CD14-positive monocyte (primary cell): ENCODE data around the gene CUEDC1. TPM values are rescaled to one million over a fixed set of nuclear protein-coding genes. Genes with fewer than 3 reads are reported as not detected.
A peak's percentile ranks its signal among the peaks of the same experiment; 100 is the strongest.

ENCODE experiments used
- DNase-seq, 3 donors: peaks; one replicate each; pipeline ENCODE4 v3.0.0-alpha.2; 2011 to 2022
- H2AFZ ChIP-seq: 2 replicates; pipeline ENCODE4 v1.6.0; 2012; ENCODE audit warnings: mild to moderate bottlenecking, low read depth, low read length, inconsistent platforms; ENCODE audit not compliant: insufficient read depth, poor library complexity, severe bottlenecking
- H3K27ac ChIP-seq, 2 donors: 1 replicate in 1 of 2; 2 replicates in 1 of 2; pipeline ENCODE4 v1.5.1; 2012 to 2013; ENCODE audit warnings: low read length in 2 of 2, control low read depth in 1 of 2, inconsistent platforms in 1 of 2, low read depth in 1 of 2, mild to moderate bottlenecking in 1 of 2
- H3K27me3 ChIP-seq, 2 donors: one replicate each; pipeline versions ENCODE4 v1.6.0 to v1.6.1; 2011 to 2013; ENCODE audit warnings: low read length in 2 of 2; ENCODE audit not compliant: control insufficient read depth in 2 of 2, insufficient read depth in 2 of 2
- H3K36me3 ChIP-seq, 2 donors: replicated peaks in 1 of 2; 1 replicate in 1 of 2; 2 replicates in 1 of 2; pipeline versions ENCODE4 v1.5.1 to v1.6.1; 2012 to 2013; ENCODE audit warnings: low read length in 2 of 2, control low read depth in 1 of 2, inconsistent platforms in 1 of 2, mild to moderate bottlenecking in 1 of 2; ENCODE audit not compliant: insufficient read depth in 2 of 2, control insufficient read depth in 1 of 2
- H3K4me1 ChIP-seq, 2 donors: 1 replicate in 1 of 2; 2 replicates in 1 of 2; pipeline versions ENCODE4 v1.5.1 to v1.6.1; 2012 to 2013; ENCODE audit warnings: low read length in 2 of 2, control low read depth in 1 of 2, inconsistent platforms in 1 of 2, mild to moderate bottlenecking in 1 of 2, moderate library complexity in 1 of 2; ENCODE audit not compliant: insufficient read depth in 2 of 2, control insufficient read depth in 1 of 2
- H3K4me2 ChIP-seq: replicated peaks from 2 replicates; pipeline ENCODE3; 2012; ENCODE audit warnings: low read length, moderate library complexity, mild to moderate bottlenecking; ENCODE audit not compliant: poor library complexity, severe bottlenecking; ENCODE audit errors: extremely low read depth
- H3K4me3 ChIP-seq, 3 experiments: fragments of 200-600 bp in 1 of 3; sonication (generic) in 1 of 3; replicated peaks in 1 of 3; 1 replicate in 2 of 3; 2 replicates in 1 of 3; pipeline ENCODE4 v1.5.1; 2011 to 2013; ENCODE audit warnings: low read length in 3 of 3, mild to moderate bottlenecking in 3 of 3, control low read depth in 2 of 3, low read depth in 2 of 3, inconsistent platforms in 1 of 3, moderate library complexity in 1 of 3
- H3K79me2 ChIP-seq: 2 replicates; pipeline ENCODE4 v1.6.0; 2012; ENCODE audit warnings: mild to moderate bottlenecking, control low read depth, inconsistent platforms, low read length, moderate library complexity; ENCODE audit not compliant: insufficient read depth
- H3K9ac ChIP-seq: 2 replicates; pipeline ENCODE4 v1.6.0; 2017; ENCODE audit warnings: low read length, mild to moderate bottlenecking; ENCODE audit not compliant: insufficient read depth, poor library complexity, severe bottlenecking
- H3K9me3 ChIP-seq, 2 donors: replicated peaks in 1 of 2; 1 replicate in 1 of 2; 2 replicates in 1 of 2; pipeline versions ENCODE4 v1.5.1 to v1.6.1; 2012 to 2013; ENCODE audit warnings: low read length in 2 of 2, control low read depth in 1 of 2; ENCODE audit not compliant: control insufficient read depth in 1 of 2, insufficient read depth in 1 of 2
- H4K20me1 ChIP-seq: 2 replicates; pipeline ENCODE4 v1.6.0; 2012; ENCODE audit warnings: mild to moderate bottlenecking, low read length, control low read depth, moderate library complexity; ENCODE audit not compliant: insufficient read depth
- H3K27ac Mint-ChIP-seq, 7 donors: one replicate each; pipeline ENCODE4 v1.8.0; 2020; ENCODE audit warnings: mild to moderate bottlenecking in 7 of 7, mixed read lengths in 7 of 7, moderate library complexity in 6 of 7, inconsistent platforms in 2 of 7
- H3K27me3 Mint-ChIP-seq, 3 donors: one replicate each; pipeline ENCODE4 v1.8.0; 2021 to 2022; ENCODE audit warnings: low read depth in 3 of 3, mild to moderate bottlenecking in 3 of 3, mixed read lengths in 3 of 3, moderate library complexity in 3 of 3, inconsistent platforms in 1 of 3
- H3K36me3 Mint-ChIP-seq, 2 donors: one replicate each; pipeline ENCODE4 v1.8.0; 2020; ENCODE audit warnings: mixed read lengths in 2 of 2, inconsistent platforms in 1 of 2, mild to moderate bottlenecking in 1 of 2
- H3K4me1 Mint-ChIP-seq: one replicate; pipeline ENCODE4 v1.8.0; 2020; ENCODE audit warnings: mild to moderate bottlenecking, mixed read lengths
- H3K4me3 Mint-ChIP-seq, 2 donors: one replicate each; pipeline ENCODE4 v1.8.0; 2020; ENCODE audit warnings: mild to moderate bottlenecking in 2 of 2, mixed read lengths in 2 of 2, moderate library complexity in 1 of 2
- H3K9me3 Mint-ChIP-seq, 7 donors: one replicate each; pipeline ENCODE4 v1.8.0; 2020 to 2022; ENCODE audit warnings: mixed read lengths in 7 of 7, mild to moderate bottlenecking in 6 of 7, moderate library complexity in 6 of 7, inconsistent platforms in 2 of 7
- WGBS: methylation state at CpG from one replicate; pipeline ENCODE4 v1.1.5; 2013; ENCODE audit warnings: missing lambda C conversion rate; ENCODE audit not compliant: insufficient coverage; 5-methylcytosine and 5-hydroxymethylcytosine counted together
- intact Hi-C, 2 donors: fragments of 100-400 bp; cut with micrococcal nuclease; formaldehyde crosslinking; loops; one replicate each; pipeline versions ENCODE4 v1.15.0 to v1.15.1; 2023
- polyA plus RNA-seq, 3 donors: library from polyadenylated mRNA; depleted of rRNA in 1 of 3; unstranded in 2 of 3; stranded (reverse) in 1 of 3; fragments of 300-500 nt in 2 of 3; fragments of >200 nt in 1 of 3; fragmentation: Illumina TruSeq in 2 of 3; gene quantifications; 1 replicate in 2 of 3; 2 replicates in 1 of 3; pipeline ENCODE4 v1.2.3, GENCODE V29; 2012 to 2021
- TF ChIP-seq, protein P1 (sequence below): fragments of 200-600 bp; IDR thresholded peaks from one replicate; pipeline ENCODE4 v1.8.0; 2022; ENCODE audit warnings: antibody characterized with exemption, mild to moderate bottlenecking

The CUEDC1 gene
- polyA plus RNA-seq, 3 donors: 4.2 to 31.0 (median 4.3) TPM

DNA sequence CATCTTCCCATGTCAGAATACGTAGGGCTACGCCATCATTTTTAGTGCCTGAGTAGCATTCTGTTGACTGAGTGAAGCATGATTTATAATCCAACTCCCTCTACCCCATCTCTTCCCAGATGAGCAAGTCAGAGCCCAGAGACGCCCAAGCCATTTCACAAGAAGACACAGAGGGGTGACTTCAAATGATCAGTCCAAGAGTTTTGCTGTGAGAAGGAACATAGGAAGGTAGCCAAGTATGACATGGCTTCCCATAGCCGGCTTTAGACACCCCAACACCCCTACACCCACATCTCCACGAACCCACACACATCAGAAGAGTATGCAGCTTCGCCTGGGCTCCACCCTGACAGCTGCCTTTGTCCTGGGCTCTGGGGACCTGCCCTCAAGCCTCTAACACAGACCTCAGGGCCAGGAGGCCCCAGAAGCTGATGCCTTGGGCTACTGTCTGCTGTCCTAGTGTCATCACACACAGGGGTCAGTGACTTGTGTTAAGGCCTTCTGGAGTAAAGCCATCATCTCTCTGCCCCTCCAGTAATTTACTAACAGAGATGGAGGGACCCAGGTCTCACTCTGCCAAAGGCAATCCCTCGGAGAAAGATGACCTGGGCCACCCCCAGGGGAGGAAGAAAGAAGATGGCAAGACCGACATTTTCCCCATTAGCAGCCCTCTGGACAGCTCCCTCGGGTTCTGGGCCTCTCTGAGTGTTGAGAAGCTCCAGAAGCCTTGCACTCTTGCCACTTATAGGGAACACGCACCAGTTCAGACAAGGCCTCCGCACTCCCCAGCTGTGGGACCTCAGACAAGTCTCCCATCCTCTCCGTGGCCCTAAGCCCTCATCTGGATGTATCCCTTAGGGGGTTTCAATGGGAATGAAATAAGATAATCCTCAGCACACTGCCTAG is 66.6 kb downstream of the CUEDC1 start:
- 97% methylated on average over 6 of the region's 12 CpGs for WGBS
- Mint-ChIP-seq H3K36me3 (peaks cover 16 to 18% of the 10 kb centered on the region in 2 donors), H3K27me3 (peaks cover 1 to 2% (median 2%) of the 10 kb centered on the region in 3 donors), H3K4me1 (peaks cover 42% of the 10 kb centered on the region), H3K9me3 (peaks cover 0 to 2% (median 0%) of the 10 kb centered on the region in 7 donors), H3K4me3 (no peak overlapping the region), H3K27ac (no peak overlapping the region)
- Histone ChIP-seq H3K36me3 (peaks cover 0 to 8% of the 10 kb centered on the region in 2 donors), H3K4me2 (no peak overlapping the region), H3K9ac (no peak overlapping the region), H3K79me2 (peaks cover 3% of the 10 kb centered on the region), H4K20me1 (peaks cover 12% of the 10 kb centered on the region), H2AFZ (no peak overlapping the region), H3K27ac (no peak overlapping the region), H3K4me1 (peaks cover 42 to 47% of the 10 kb centered on the region in 2 donors), H3K4me3 (no peak overlapping the region), H3K27me3 (no peaks in the 10 kb centered on the region), H3K9me3 (no peaks in the 10 kb centered on the region)
- TF ChIP-seq, protein P1, sequence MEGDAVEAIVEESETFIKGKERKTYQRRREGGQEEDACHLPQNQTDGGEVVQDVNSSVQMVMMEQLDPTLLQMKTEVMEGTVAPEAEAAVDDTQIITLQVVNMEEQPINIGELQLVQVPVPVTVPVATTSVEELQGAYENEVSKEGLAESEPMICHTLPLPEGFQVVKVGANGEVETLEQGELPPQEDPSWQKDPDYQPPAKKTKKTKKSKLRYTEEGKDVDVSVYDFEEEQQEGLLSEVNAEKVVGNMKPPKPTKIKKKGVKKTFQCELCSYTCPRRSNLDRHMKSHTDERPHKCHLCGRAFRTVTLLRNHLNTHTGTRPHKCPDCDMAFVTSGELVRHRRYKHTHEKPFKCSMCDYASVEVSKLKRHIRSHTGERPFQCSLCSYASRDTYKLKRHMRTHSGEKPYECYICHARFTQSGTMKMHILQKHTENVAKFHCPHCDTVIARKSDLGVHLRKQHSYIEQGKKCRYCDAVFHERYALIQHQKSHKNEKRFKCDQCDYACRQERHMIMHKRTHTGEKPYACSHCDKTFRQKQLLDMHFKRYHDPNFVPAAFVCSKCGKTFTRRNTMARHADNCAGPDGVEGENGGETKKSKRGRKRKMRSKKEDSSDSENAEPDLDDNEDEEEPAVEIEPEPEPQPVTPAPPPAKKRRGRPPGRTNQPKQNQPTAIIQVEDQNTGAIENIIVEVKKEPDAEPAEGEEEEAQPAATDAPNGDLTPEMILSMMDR: no peak
- intact Hi-C loops: no loop called here
- no peak for DNase-seq

DNA sequence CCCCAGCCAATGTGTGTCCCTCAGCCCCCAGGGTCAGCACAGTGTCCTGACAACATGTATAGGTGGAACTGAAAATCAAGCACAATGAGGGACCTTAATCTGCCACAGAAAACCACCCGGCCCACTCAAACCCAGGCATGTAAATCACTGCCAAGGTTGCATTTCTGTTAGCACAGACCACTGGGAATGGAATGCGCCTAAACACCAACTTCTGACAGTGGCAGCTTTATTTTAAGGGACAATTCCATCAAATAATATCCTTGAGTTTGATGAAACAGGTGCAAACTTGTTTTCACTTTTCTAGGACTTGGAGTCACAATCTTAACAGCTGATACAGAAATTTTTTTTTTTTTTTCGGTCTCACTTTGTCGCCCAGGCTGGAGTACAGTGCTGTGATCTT is 68.1 kb downstream of the CUEDC1 start:
- TF ChIP-seq, protein P1: no peak
- peaks cover 0 to 4% (median 1%) of the 10 kb centered on the region in 3 donors for H3K27me3 Mint-ChIP-seq
- Histone ChIP-seq H3K9ac (no peak overlapping the region), H3K27me3 (no peaks in the 10 kb centered on the region), H3K36me3 (peaks cover 0 to 14% of the 10 kb centered on the region in 2 donors), H3K9me3 (no peaks in the 10 kb centered on the region), H4K20me1 (peaks cover 12% of the 10 kb centered on the region), H3K4me3 (no peak overlapping the region), H2AFZ (no peak overlapping the region), H3K27ac (no peak overlapping the region), H3K4me2 (no peak overlapping the region), H3K4me1 (peaks cover 29 to 33% of the 10 kb centered on the region in 2 donors), H3K79me2 (no peaks in the 10 kb centered on the region)
- peaks cover 29% of the 10 kb centered on the region for H3K4me1 Mint-ChIP-seq
- WGBS: 100% methylated on average over 2 of the region's 4 CpGs
- no peak for DNase-seq
- intact Hi-C loops: no loop called here
- H3K9me3 Mint-ChIP-seq: peaks cover 0 to 2% (median 0%) of the 10 kb centered on the region in 7 donors
- H3K4me3 Mint-ChIP-seq: no peak overlapping the region
- H3K27ac Mint-ChIP-seq: peak overlapping the region in 1 of 7 donors; percentile 30
- peaks cover 26 to 29% of the 10 kb centered on the region in 2 donors for H3K36me3 Mint-ChIP-seq
